Measurements from ENCODE around the gene SLC3A2. TPM values are rescaled to one million over a fixed set of nuclear protein-coding genes. Genes with fewer than 3 reads are reported as not detected.
"Not testable (repeated sequence)": the region's sequence is repeated elsewhere in the genome, so short reads cannot be mapped to it uniquely, and the experiment has no call there.

Gene SLC3A2
- total and polyA plus RNA-seq, 2 donors (not counting 3 experiments of a cell fraction or from before 2014, with no cell fraction given), result 208 to 337 TPM

GRCh38 chr11:62860835-62861563 is 19.7 kb upstream of the SLC3A2 start:
- Histone ChIP-seq H3K79me2 (ENCODE audit: control insufficient read depth, insufficient read depth, low read length) (peaks cover 48% of the 10 kb centered on the region), H3K27ac (ENCODE audit: insufficient read depth, low read depth, low read length) (no peak overlapping the region), H3K4me1 (ENCODE audit: control insufficient read depth, extremely low read depth, insufficient read depth, low read length) (peaks cover 6% of the 10 kb centered on the region), H3K36me3 (ENCODE audit: control insufficient read depth in 2 of 2, extremely low read depth in 1 of 2, insufficient read depth in 2 of 2, low read length in 2 of 2) (no peaks in the 10 kb centered on the region), H3K4me3 (replicated peaks in 1 of 3; ENCODE audit: insufficient read depth in 1 of 3, low read depth in 1 of 3, low read length in 3 of 3) (no peak overlapping the region), H4K20me1 (replicated peaks; ENCODE audit: control insufficient read depth, extremely low read depth, insufficient read depth, low read length) (no peaks in the 10 kb centered on the region), H2AFZ (ENCODE audit: low read depth, low read length) (no peak overlapping the region), H3K27me3 (ENCODE audit: control insufficient read depth in 2 of 2, insufficient read depth in 2 of 2, low read length in 2 of 2) (no peaks in the 10 kb centered on the region), H3K9me1 (replicated peaks; ENCODE audit: control insufficient read depth, extremely low read depth, insufficient read depth, low read length) (no peaks in the 10 kb centered on the region), H3K4me2 (ENCODE audit: insufficient read depth, low read length) (no peak overlapping the region), H3K9me3 (replicated peaks; ENCODE audit: control insufficient read depth, insufficient read depth, low read length) (no peaks in the 10 kb centered on the region), H3K9ac (replicated peaks; ENCODE audit: extremely low read depth, insufficient read depth, low read length) (no peak overlapping the region)
- no TSS peak for BruUV-seq (replicated peaks)
- FAIRE-seq, result no peak
- CTCF ChIA-PET, result interaction anchor here (0.6 to 7.2 kb wide), 6 partner anchors 9 to 220 kb away, joined by 3 to 105 read pairs (median 3); partner anchors contain the start of genes STX5 and TMEM179B
- no peak for TF ChIP-seq MAX (IDR thresholded peaks at IDR 0.05; ENCODE audit: insufficient read depth, insufficient read length)
- no peak for TF ChIP-seq POLR2AphosphoS5 (IDR thresholded peaks at IDR 0.05; ENCODE audit: insufficient read depth, low read depth, low read length)
- TF ChIP-seq MYC (IDR thresholded peaks at IDR 0.05; ENCODE audit: low read depth, low read length), result no peak
- TF ChIP-seq GATA2 (IDR thresholded peaks at IDR 0.05; ENCODE audit: insufficient read depth, insufficient read length, low read depth, low read length), result no peak
- no peak for TF ChIP-seq EZH2 (IDR thresholded peaks at IDR 0.05; ENCODE audit: borderline replicate concordance, low read depth, low read length, severe bottlenecking)
- TF ChIP-seq CTCF (IDR thresholded peaks at IDR 0.05; ENCODE audit: extremely low read depth in 1 of 2, insufficient read depth in 1 of 2, low read depth in 1 of 2, low read length in 2 of 2), result no peak
- dilution Hi-C loops (cut with MboI; ENCODE audit: extremely low pct_ligation_motif_present, low sequenced_read_pairs), result no loop called here
- POLR2A ChIA-PET, result interaction anchor here (1.3 kb wide), 1 partner anchor 20 kb away, joined by 6 read pairs; no protein-coding TSS in a partner anchor
- intact Hi-C loops (cut with micrococcal nuclease), result no loop called here
- DNase-seq (ENCODE audit: low read depth, low spot score), result no peak

GRCh38 chr11:62861564-62862192 is 19.0 kb upstream of the SLC3A2 start:
- CTCF ChIA-PET, result interaction anchor here (0.6 to 7.2 kb wide), 10 partner anchors 9 to 221 kb away, joined by 3 to 105 read pairs (median 3); partner anchors contain the start of gene TMEM179B
- dilution Hi-C loops (cut with MboI; ENCODE audit: extremely low pct_ligation_motif_present, low sequenced_read_pairs); H2AFZ ChIP-seq (ENCODE audit: low read depth, low read length); H3K4me3 ChIP-seq (replicated peaks in 1 of 3; ENCODE audit: insufficient read depth in 1 of 3, low read depth in 1 of 3, low read length in 3 of 3); H4K20me1 ChIP-seq (replicated peaks; ENCODE audit: control insufficient read depth, extremely low read depth, insufficient read depth, low read length); H3K27ac ChIP-seq (ENCODE audit: insufficient read depth, low read depth, low read length); H3K27me3 ChIP-seq (ENCODE audit: control insufficient read depth in 2 of 2, insufficient read depth in 2 of 2, low read length in 2 of 2); H3K9me3 ChIP-seq (replicated peaks; ENCODE audit: control insufficient read depth, insufficient read depth, low read length); H3K9me1 ChIP-seq (replicated peaks; ENCODE audit: control insufficient read depth, extremely low read depth, insufficient read depth, low read length); H3K4me2 ChIP-seq (ENCODE audit: insufficient read depth, low read length); H3K4me1 ChIP-seq (ENCODE audit: control insufficient read depth, extremely low read depth, insufficient read depth, low read length); H3K9ac ChIP-seq (replicated peaks; ENCODE audit: extremely low read depth, insufficient read depth, low read length); BruUV-seq (replicated peaks); H3K36me3 ChIP-seq (ENCODE audit: control insufficient read depth in 2 of 2, extremely low read depth in 1 of 2, insufficient read depth in 2 of 2, low read length in 2 of 2); DNase-seq (ENCODE audit: low read depth, low spot score); FAIRE-seq: not testable (repeated sequence)
- intact Hi-C loops (cut with micrococcal nuclease), result loop anchor here (1.0 to 2.0 kb wide), 4 partner anchors 57 to 182 kb away; partner anchors contain the start of genes TTC9C and UBXN1
- POLR2A ChIA-PET, result interaction anchor here (1.3 kb wide), 1 partner anchor 20 kb away, joined by 6 read pairs; no protein-coding TSS in a partner anchor
- peaks cover 45% of the 10 kb centered on the region for H3K79me2 ChIP-seq (ENCODE audit: control insufficient read depth, insufficient read depth, low read length)

All from endothelial cell of umbilical vein (primary cell).